22Rv1 (cell line): Measurements from ENCODE around the gene MARCO.

Experiments used
- H3K27ac ChIP-seq: fragments of 450-650 bp; 2 replicates; pipeline ENCODE4 v1.5.1; 2017
- CTCF ChIP-seq: fragments of 450-650 bp; IDR thresholded peaks from 2 replicates; pipeline ENCODE4 v1.5.1; 2017; ENCODE audit warnings: mild to moderate bottlenecking
- ZFX ChIP-seq: fragments of 450-650 bp; IDR thresholded peaks from 2 replicates; pipeline ENCODE4 v1.6.1; 2017; ENCODE audit warnings: antibody characterized with exemption, borderline replicate concordance

Gene MARCO

DNA sequence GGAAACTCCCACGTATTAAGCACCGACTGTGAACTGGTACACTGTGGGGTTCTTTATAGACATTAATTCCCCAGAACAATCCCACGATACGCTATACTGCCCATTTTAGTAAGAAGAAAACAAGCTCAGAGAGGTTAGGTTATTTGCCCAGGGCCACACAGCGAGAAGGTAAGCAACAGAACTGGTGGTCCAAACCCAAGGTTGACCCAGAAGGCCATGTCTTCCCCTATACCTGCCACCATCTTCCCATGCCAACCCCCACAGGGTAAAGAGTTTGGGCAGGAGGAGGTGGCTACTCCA is 69.9 kb downstream of the MARCO start:
- H3K27ac ChIP-seq: no peak overlapping the region
- TF ChIP-seq ZFX (no peak), CTCF (no peak)

- H3K27ac ChIP-seq: no peak overlapping the region
- TF ChIP-seq CTCF (no peak), ZFX (no peak)
Observed at GRCh38 chr2:119012345-119013301, 70.6 kb downstream of the MARCO start.

- H3K27ac ChIP-seq: no peak overlapping the region
- TF ChIP-seq CTCF (no peak), ZFX (no peak)
Observed at GRCh38 chr2:119013671-119014070, 71.7 kb downstream of the MARCO start.

GRCh38 chr2:119015845-119016244 is 73.9 kb downstream of the MARCO start:
- no peak overlapping the region for H3K27ac ChIP-seq
- no peak for TF ChIP-seq ZFX
- TF ChIP-seq CTCF: no peak

- H3K27ac ChIP-seq: no peak overlapping the region
- no peak for TF ChIP-seq ZFX
- no peak for TF ChIP-seq CTCF
Observed at GRCh38 chr2:119019521-119019920, 77.5 kb downstream of the MARCO start.

DNA sequence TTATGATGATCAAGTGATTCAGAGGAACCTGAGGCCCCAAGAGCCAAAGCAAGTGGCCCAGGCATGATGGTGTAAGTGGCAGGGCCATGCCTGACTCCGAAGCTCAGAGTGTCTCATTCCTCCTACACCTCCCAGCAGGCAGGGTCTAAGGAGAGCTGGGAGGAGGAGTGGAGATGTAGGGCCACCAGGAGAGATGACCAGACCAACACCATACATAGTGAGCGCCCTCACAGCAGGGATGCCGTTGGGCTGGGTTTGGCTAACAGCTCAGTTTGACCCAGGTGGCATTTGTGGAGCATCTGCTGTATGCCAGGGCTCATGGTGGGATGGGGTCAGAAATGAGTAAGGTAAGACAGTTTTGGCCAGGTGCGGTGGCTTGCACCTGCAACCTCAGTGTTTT is 80.7 kb downstream of the MARCO start:
- TF ChIP-seq CTCF (no peak), ZFX (no peak)
- H3K27ac ChIP-seq: no peak overlapping the region

GRCh38 chr2:119023534-119023933 is 81.5 kb downstream of the MARCO start:
- TF ChIP-seq CTCF (no peak), ZFX (no peak)
- H3K27ac ChIP-seq: no peak overlapping the region
